Limb (tissue), 2 donors: ENCODE measurements around the gene NUP42.

Source experiments
- DNase-seq, 2 donors: peaks; one replicate each; pipeline ENCODE4 v3.0.0-alpha.2; 2016; ENCODE audit errors: extremely low spot score in 2 of 2

NUP42 gene

GRCh38 chr7:23234569-23235296 is 52.9 kb downstream of the NUP42 start:
- no peak for DNase-seq

- no peak for DNase-seq
Measured at GRCh38 chr7:23235813-23236221, 54.0 kb downstream of the NUP42 start.

GRCh38 chr7:23237000-23237399 is 55.2 kb downstream of the NUP42 start:
- no peak for DNase-seq

GRCh38 chr7:23238983-23239652 is 57.3 kb downstream of the NUP42 start:
- no peak for DNase-seq

GRCh38 chr7:23239698-23240097 is 57.9 kb downstream of the NUP42 start:
- DNase-seq: no peak

- DNase-seq: no peak
Measured at GRCh38 chr7:23242321-23242720, 60.5 kb downstream of the NUP42 start.

GRCh38 chr7:23242935-23243334 is 61.1 kb downstream of the NUP42 start:
- DNase-seq: peak in 1 of 2 donors; percentile 30

- DNase-seq: peak in 1 of 2 donors; percentile 62
Measured at GRCh38 chr7:23246555-23246954, 64.7 kb downstream of the NUP42 start, which contains the start of gene GPNMB. GPNMB (plus strand) TSS chr7:23246775; CDS start chr7:23246858, 83 bp downstream.

- DNase-seq: no peak
Measured at GRCh38 chr7:23247046-23247602, 65.3 kb downstream of the NUP42 start.

- peak in 1 of 2 donors; percentile 41 for DNase-seq
Measured at GRCh38 chr7:23247603-23248335, 65.9 kb downstream of the NUP42 start.

GRCh38 chr7:23249486-23249885 is 67.6 kb downstream of the NUP42 start:
- no peak for DNase-seq
